GM12878 (cell line): ENCODE measurements around the gene CENPVL2.

ENCODE experiments used
- CHD4 ChIP-seq: fragments of 200-600 bp; sonication (generic); IDR thresholded peaks from 2 replicates; pipeline ENCODE4 v1.6.1; 2016; ENCODE audit warnings: mild to moderate bottlenecking
- CTCF ChIP-seq, 3 experiments: IDR thresholded peaks in 2 of 3; conservative IDR thresholded peaks in 1 of 3; 2 replicates each; pipeline ENCODE4 v1.5.1; 2011; ENCODE audit warnings: low read depth in 3 of 3, low read length in 3 of 3, mild to moderate bottlenecking in 3 of 3, control low read depth in 2 of 3, moderate library complexity in 2 of 3, inconsistent platforms in 1 of 3, mixed read lengths in 1 of 3; ENCODE audit not compliant: control insufficient read depth in 2 of 3, insufficient read depth in 1 of 3; ENCODE audit errors: extremely low read depth in 1 of 3
- E2F4 ChIP-seq: IDR thresholded peaks from 2 replicates; pipeline ENCODE4 v1.6.1; 2012; ENCODE audit warnings: low read depth, low read length, improper control_type of control experiment
- EED ChIP-seq: sonication (generic); IDR thresholded peaks from 2 replicates; pipeline ENCODE4 v1.6.1; 2016; ENCODE audit warnings: antibody characterized with exemption, low read depth
- EZH2 ChIP-seq: IDR thresholded peaks from 2 replicates; pipeline ENCODE4 v1.6.1; 2012; ENCODE audit warnings: low read depth, mild to moderate bottlenecking, control low read depth, inconsistent platforms, low read length, borderline replicate concordance; ENCODE audit not compliant: control insufficient read depth
- JUND ChIP-seq: IDR thresholded peaks from 2 replicates; pipeline ENCODE4 v1.6.1; 2012; ENCODE audit warnings: low read depth, mild to moderate bottlenecking, low read length, improper control_type of control experiment, moderate library complexity
- POLR2A ChIP-seq: IDR thresholded peaks from 2 replicates; pipeline ENCODE4 v1.6.1; 2011; ENCODE audit warnings: low read depth, mild to moderate bottlenecking, low read length
- RAD21 ChIP-seq: IDR thresholded peaks from 2 replicates; pipeline ENCODE4 v1.6.1; 2011; ENCODE audit warnings: mild to moderate bottlenecking, low read depth, low read length, moderate library complexity; ENCODE audit not compliant: insufficient read depth
- REST ChIP-seq: IDR thresholded peaks from 2 replicates; pipeline ENCODE4 v1.6.1; 2012; ENCODE audit warnings: mild to moderate bottlenecking, low read depth, low read length
- SUPT20H ChIP-seq: IDR thresholded peaks from 2 replicates; pipeline ENCODE4 v1.6.1; 2011; ENCODE audit warnings: low read depth, mild to moderate bottlenecking, low read length, moderate library complexity, borderline replicate concordance; ENCODE audit not compliant: control insufficient read depth
- ZNF687 ChIP-seq: fragments of 450-650 bp; IDR thresholded peaks from 2 replicates; pipeline ENCODE4 v1.6.1; 2017; ENCODE audit warnings: mild to moderate bottlenecking, moderate library complexity

GRCh38 chrX:51643377-51643776, 39.3 kb downstream of the CENPVL2 start:
- TF ChIP-seq CHD4 (no peak), JUND (no peak), REST (no peak), ZNF687 (no peak), CTCF (IDR thresholded peaks at IDR 0.05 in 2 of 3, conservative IDR thresholded peaks at IDR 0.05 in 1 of 3; ENCODE audit: control insufficient read depth in 2 of 3, extremely low read depth in 1 of 3, insufficient read depth in 1 of 3, low read depth in 3 of 3, low read length in 3 of 3) (no peak), EZH2 (no peak), RAD21 (no peak), EED (no peak), E2F4 (no peak), SUPT20H (no peak), POLR2A (no peak)
